ENCODE results near the gene FMOD.
"Not testable (repeated sequence)": the region's sequence is repeated elsewhere in the genome, so short reads cannot be mapped to it uniquely, and the experiment has no call there.

FMOD gene

GRCh38 chr1:203304919-203305808 lies 45.8 kb downstream of the FMOD start, which contains the start of gene BTG2:
Gene BTG2, plus strand, starts transcription at chr1:203305519. Its CDS starts 88 bp downstream, at chr1:203305607.
- peak; percentile 89 for DNase-seq

- no peak for DNase-seq
Measured at GRCh38 chr1:203304391-203304918, 46.5 kb downstream of the FMOD start.

GRCh38 chr1:203302894-203303293 lies 48.0 kb downstream of the FMOD start:
- DNase-seq, result no peak

GRCh38 chr1:203302456-203302855 lies 48.5 kb downstream of the FMOD start:
- no peak for DNase-seq

- DNase-seq, result no peak
Measured at GRCh38 chr1:203301331-203301668, 49.6 kb downstream of the FMOD start.

GRCh38 chr1:203300441-203301330 lies 50.2 kb downstream of the FMOD start:
- no peak for DNase-seq

- DNase-seq, result not testable (repeated sequence)
Measured at GRCh38 chr1:203299719-203300429, 51.0 kb downstream of the FMOD start.

GRCh38 chr1:203299169-203299568 lies 51.8 kb downstream of the FMOD start:
- no peak for DNase-seq

- no peak for DNase-seq
Measured at GRCh38 chr1:203296460-203297073, 54.4 kb downstream of the FMOD start.

- no peak for DNase-seq
Measured at GRCh38 chr1:203295796-203296195, 55.1 kb downstream of the FMOD start.

GRCh38 chr1:203291201-203292096 lies 59.5 kb downstream of the FMOD start:
- DNase-seq, result no peak
